ENCODE results near the gene DVL2.

DVL2 gene

GRCh38 chr17:7213895-7214299 is 20.4 kb downstream of the DVL2 start:
- Histone ChIP-seq H3K27ac (ENCODE audit: extremely low read depth, low read depth, low read length) (no peak overlapping the region), H3K36me3 (ENCODE audit: control insufficient read depth in 2 of 2, insufficient read depth in 1 of 2, low read length in 2 of 2) (no peaks in the 10 kb centered on the region), H3K9me3 (ENCODE audit: control insufficient read depth, insufficient read depth, low read depth, low read length) (no peaks in the 10 kb centered on the region), H3K4me1 (ENCODE audit: control insufficient read depth, insufficient read depth, low read length) (peaks cover 11% of the 10 kb centered on the region), H3K4me3 (ENCODE audit: low read depth, low read length) (peak overlapping the region; percentile 28)
- ChIA-PET CTCF (interaction anchor here (0.6 to 2.3 kb wide), 9 partner anchors 9 to 598 kb away, joined by 3 to 12 read pairs (median 5); no protein-coding TSS in a partner anchor), POLR2A (interaction anchor here (0.6 to 2.7 kb wide), 11 partner anchors 9 to 699 kb away, joined by 3 to 10 read pairs (median 4); partner anchors contain the start of genes DVL2, NAA38, PHF23 and SLC16A13)
- TF ChIP-seq CTCF (tag by site-specific recombination; IDR thresholded peaks at IDR 0.05) (peak; percentile 68), IKZF3 (tag by site-specific recombination; IDR thresholded peaks at IDR 0.05) (peak; percentile 81), ZNF585B (tag by site-specific recombination; IDR thresholded peaks at IDR 0.05) (no peak), ZNF366 (tag by site-specific recombination; conservative IDR thresholded peaks at IDR 0.05) (peak; percentile 29), ZNF404 (tag by site-specific recombination; IDR thresholded peaks at IDR 0.05) (no peak), KLF7 (tag by site-specific recombination; IDR thresholded peaks at IDR 0.05; ENCODE audit: borderline replicate concordance) (0 out of 2 replicates have a peak, but pooled peaks have one; percentile 27), MYNN (tag by site-specific recombination; IDR thresholded peaks at IDR 0.05; ENCODE audit: borderline replicate concordance) (peak; percentile 99)

GRCh38 chr17:7211491-7212273 is 22.6 kb downstream of the DVL2 start:
- H3K36me3 ChIP-seq (ENCODE audit: control insufficient read depth in 2 of 2, insufficient read depth in 1 of 2, low read length in 2 of 2): no peaks in the 10 kb centered on the region
- H3K27ac ChIP-seq (ENCODE audit: extremely low read depth, low read depth, low read length): no peak overlapping the region
- ChIA-PET CTCF (interaction anchor here (0.7 kb wide), 1 partner anchor 149 kb away, joined by 4 read pairs; no protein-coding TSS in a partner anchor), POLR2A (no interaction called here)
- TF ChIP-seq ZNF624 (tag by site-specific recombination; IDR thresholded peaks at IDR 0.05): no peak
- TF ChIP-seq, protein P1, sequence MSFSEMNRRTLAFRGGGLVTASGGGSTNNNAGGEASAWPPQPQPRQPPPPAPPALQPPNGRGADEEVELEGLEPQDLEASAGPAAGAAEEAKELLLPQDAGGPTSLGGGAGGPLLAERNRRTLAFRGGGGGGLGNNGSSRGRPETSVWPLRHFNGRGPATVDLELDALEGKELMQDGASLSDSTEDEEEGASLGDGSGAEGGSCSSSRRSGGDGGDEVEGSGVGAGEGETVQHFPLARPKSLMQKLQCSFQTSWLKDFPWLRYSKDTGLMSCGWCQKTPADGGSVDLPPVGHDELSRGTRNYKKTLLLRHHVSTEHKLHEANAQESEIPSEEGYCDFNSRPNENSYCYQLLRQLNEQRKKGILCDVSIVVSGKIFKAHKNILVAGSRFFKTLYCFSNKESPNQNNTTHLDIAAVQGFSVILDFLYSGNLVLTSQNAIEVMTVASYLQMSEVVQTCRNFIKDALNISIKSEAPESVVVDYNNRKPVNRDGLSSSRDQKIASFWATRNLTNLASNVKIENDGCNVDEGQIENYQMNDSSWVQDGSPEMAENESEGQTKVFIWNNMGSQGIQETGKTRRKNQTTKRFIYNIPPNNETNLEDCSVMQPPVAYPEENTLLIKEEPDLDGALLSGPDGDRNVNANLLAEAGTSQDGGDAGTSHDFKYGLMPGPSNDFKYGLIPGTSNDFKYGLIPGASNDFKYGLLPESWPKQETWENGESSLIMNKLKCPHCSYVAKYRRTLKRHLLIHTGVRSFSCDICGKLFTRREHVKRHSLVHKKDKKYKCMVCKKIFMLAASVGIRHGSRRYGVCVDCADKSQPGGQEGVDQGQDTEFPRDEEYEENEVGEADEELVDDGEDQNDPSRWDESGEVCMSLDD (tag by site-specific recombination; IDR thresholded peaks at IDR 0.05): peak; percentile 3; the same call in 1 of the 2 replicates
- H3K4me3 ChIP-seq (ENCODE audit: low read depth, low read length): no peak overlapping the region
- no peaks in the 10 kb centered on the region for H3K9me3 ChIP-seq (ENCODE audit: control insufficient read depth, insufficient read depth, low read depth, low read length)
- peaks cover 8% of the 10 kb centered on the region; the same call in 1 of the 2 replicates for H3K4me1 ChIP-seq (ENCODE audit: control insufficient read depth, insufficient read depth, low read length)

- Histone ChIP-seq H3K4me3 (ENCODE audit: low read depth, low read length) (no peak overlapping the region), H3K27ac (ENCODE audit: extremely low read depth, low read depth, low read length) (no peak overlapping the region), H3K9me3 (ENCODE audit: control insufficient read depth, insufficient read depth, low read depth, low read length) (no peaks in the 10 kb centered on the region), H3K4me1 (ENCODE audit: control insufficient read depth, insufficient read depth, low read length) (peaks cover 7% of the 10 kb centered on the region; the same call in 1 of the 2 replicates), H3K36me3 (ENCODE audit: control insufficient read depth in 2 of 2, insufficient read depth in 1 of 2, low read length in 2 of 2) (peaks cover 0 to 5% of the 10 kb centered on the region in 2 experiments; a peak in 1 of 3 replicates)
- POLR2A ChIA-PET: no interaction called here
- CTCF ChIA-PET: interaction anchor here (2.0 kb wide), 1 partner anchor 32 kb away, joined by 8 read pairs; no protein-coding TSS in a partner anchor
- TF ChIP-seq ZNF239 (tag by site-specific recombination; IDR thresholded peaks at IDR 0.05) (no peak), REPIN1 (tag by site-specific recombination; IDR thresholded peaks at IDR 0.05; ENCODE audit: low read depth) (no peak), ZNF843 (tag by site-specific recombination; IDR thresholded peaks at IDR 0.05) (no peak), OVOL3 (tag by site-specific recombination; IDR thresholded peaks at IDR 0.05) (no peak), EGR2 (tag by site-specific recombination; IDR thresholded peaks at IDR 0.05; ENCODE audit: low read depth) (no peak), ZNF350 (tag by site-specific recombination; IDR thresholded peaks at IDR 0.05) (no peak)
- TF ChIP-seq, protein P2, sequence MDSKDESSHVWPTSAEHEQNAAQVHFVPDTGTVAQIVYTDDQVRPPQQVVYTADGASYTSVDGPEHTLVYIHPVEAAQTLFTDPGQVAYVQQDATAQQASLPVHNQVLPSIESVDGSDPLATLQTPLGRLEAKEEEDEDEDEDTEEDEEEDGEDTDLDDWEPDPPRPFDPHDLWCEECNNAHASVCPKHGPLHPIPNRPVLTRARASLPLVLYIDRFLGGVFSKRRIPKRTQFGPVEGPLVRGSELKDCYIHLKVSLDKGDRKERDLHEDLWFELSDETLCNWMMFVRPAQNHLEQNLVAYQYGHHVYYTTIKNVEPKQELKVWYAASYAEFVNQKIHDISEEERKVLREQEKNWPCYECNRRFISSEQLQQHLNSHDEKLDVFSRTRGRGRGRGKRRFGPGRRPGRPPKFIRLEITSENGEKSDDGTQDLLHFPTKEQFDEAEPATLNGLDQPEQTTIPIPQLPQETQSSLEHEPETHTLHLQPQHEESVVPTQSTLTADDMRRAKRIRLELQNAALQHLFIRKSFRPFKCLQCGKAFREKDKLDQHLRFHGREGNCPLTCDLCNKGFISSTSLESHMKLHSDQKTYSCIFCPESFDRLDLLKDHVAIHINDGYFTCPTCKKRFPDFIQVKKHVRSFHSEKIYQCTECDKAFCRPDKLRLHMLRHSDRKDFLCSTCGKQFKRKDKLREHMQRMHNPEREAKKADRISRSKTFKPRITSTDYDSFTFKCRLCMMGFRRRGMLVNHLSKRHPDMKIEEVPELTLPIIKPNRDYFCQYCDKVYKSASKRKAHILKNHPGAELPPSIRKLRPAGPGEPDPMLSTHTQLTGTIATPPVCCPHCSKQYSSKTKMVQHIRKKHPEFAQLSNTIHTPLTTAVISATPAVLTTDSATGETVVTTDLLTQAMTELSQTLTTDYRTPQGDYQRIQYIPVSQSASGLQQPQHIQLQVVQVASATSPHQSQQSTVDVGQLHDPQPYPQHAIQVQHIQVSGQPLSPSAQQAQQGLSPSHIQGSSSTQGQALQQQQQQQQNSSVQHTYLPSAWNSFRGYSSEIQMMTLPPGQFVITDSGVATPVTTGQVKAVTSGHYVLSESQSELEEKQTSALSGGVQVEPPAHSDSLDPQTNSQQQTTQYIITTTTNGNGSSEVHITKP (tag by site-specific recombination; IDR thresholded peaks at IDR 0.05): 0 out of 2 replicates have a peak, but pooled peaks have one; percentile 27
Measured at GRCh38 chr17:7208754-7209460, 25.4 kb downstream of the DVL2 start.

Data from HEK293 (cell line).